ENCODE measurements around the gene ADAMTSL1.

ADAMTSL1 gene

GRCh38 chr9:18923167-18923566, 449.2 kb downstream of the ADAMTSL1 start:
- Histone ChIP-seq H3K9ac (ENCODE audit: low read length) (no peak overlapping the region), H3K79me2 (ENCODE audit: low read length) (no peaks in the 10 kb centered on the region)
- TF ChIP-seq EZH2phosphoT487 (IDR thresholded peaks at IDR 0.05; ENCODE audit: low read depth): no peak
- TF ChIP-seq CTCF (IDR thresholded peaks at IDR 0.05; ENCODE audit: low read depth, low read length): no peak

GRCh38 chr9:18923671-18924430, 449.9 kb downstream of the ADAMTSL1 start:
- H3K9ac ChIP-seq (ENCODE audit: low read length): no peak overlapping the region
- no peaks in the 10 kb centered on the region for H3K36me3 ChIP-seq (replicated peaks; ENCODE audit: low read depth, low read length)
- H4K20me1 ChIP-seq (ENCODE audit: insufficient read depth, low read length): no peaks in the 10 kb centered on the region
- no peaks in the 10 kb centered on the region for H3K4me1 ChIP-seq (ENCODE audit: low read length)
- TF ChIP-seq EZH2phosphoT487 (IDR thresholded peaks at IDR 0.05; ENCODE audit: low read depth): no peak
- no peaks in the 10 kb centered on the region for H3K79me2 ChIP-seq (ENCODE audit: low read length)
- H3K4me3 ChIP-seq (ENCODE audit: low read length): no peak overlapping the region
- no peak overlapping the region for H3K4me2 ChIP-seq (ENCODE audit: low read length)
- no peaks in the 10 kb centered on the region for H3K27me3 ChIP-seq (ENCODE audit: low read depth, low read length)
- no peaks in the 10 kb centered on the region for H3K9me3 ChIP-seq (ENCODE audit: insufficient read depth, low read length)
- H2AFZ ChIP-seq (ENCODE audit: low read depth, low read length): no peak overlapping the region
- H3K27ac ChIP-seq (ENCODE audit: low read length): no peak overlapping the region

More at GRCh38 chr9:18923167-18923566, 449.2 kb downstream of the ADAMTSL1 start:
- Histone ChIP-seq H3K9me3 (ENCODE audit: insufficient read depth, low read length) (no peaks in the 10 kb centered on the region), H3K36me3 (replicated peaks; ENCODE audit: low read depth, low read length) (no peaks in the 10 kb centered on the region), H3K4me1 (ENCODE audit: low read length) (no peaks in the 10 kb centered on the region), H3K27me3 (ENCODE audit: low read depth, low read length) (no peaks in the 10 kb centered on the region), H4K20me1 (ENCODE audit: insufficient read depth, low read length) (no peaks in the 10 kb centered on the region), H2AFZ (ENCODE audit: low read depth, low read length) (no peak overlapping the region), H3K27ac (ENCODE audit: low read length) (no peak overlapping the region), H3K4me3 (ENCODE audit: low read length) (no peak overlapping the region), H3K4me2 (ENCODE audit: low read length) (no peak overlapping the region)

DNA sequence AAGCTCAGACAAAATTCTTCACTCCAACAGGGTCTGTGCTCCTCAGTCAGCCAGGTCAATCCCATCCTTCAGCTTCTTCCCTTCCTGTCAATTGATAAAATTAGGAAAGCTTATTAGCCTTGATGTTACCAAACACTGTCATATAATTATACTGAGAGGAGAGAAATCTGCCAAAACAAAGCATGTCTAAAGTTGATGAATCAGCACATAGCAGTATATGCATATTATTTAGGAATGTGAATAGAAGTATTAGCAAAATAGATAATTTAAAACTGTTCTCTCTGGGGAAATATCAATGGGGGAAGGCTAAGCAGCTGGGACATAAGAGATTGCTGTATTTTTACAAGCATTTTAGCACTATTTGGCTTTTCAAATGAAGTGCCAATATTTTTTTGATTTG, 451.9 kb downstream of the ADAMTSL1 start:
- Histone ChIP-seq H2AFZ (ENCODE audit: low read depth, low read length) (no peak overlapping the region), H3K36me3 (replicated peaks; ENCODE audit: low read depth, low read length) (no peaks in the 10 kb centered on the region), H3K79me2 (ENCODE audit: low read length) (no peaks in the 10 kb centered on the region), H3K9me3 (ENCODE audit: insufficient read depth, low read length) (no peaks in the 10 kb centered on the region), H3K9ac (ENCODE audit: low read length) (no peak overlapping the region), H3K27ac (ENCODE audit: low read length) (no peak overlapping the region), H3K4me3 (ENCODE audit: low read length) (no peak overlapping the region), H3K27me3 (ENCODE audit: low read depth, low read length) (no peaks in the 10 kb centered on the region), H3K4me1 (ENCODE audit: low read length) (no peaks in the 10 kb centered on the region), H3K4me2 (ENCODE audit: low read length) (no peak overlapping the region), H4K20me1 (ENCODE audit: insufficient read depth, low read length) (no peaks in the 10 kb centered on the region)
- TF ChIP-seq CTCF (IDR thresholded peaks at IDR 0.05; ENCODE audit: low read depth, low read length) (no peak), EZH2phosphoT487 (IDR thresholded peaks at IDR 0.05; ENCODE audit: low read depth) (no peak)

DNA sequence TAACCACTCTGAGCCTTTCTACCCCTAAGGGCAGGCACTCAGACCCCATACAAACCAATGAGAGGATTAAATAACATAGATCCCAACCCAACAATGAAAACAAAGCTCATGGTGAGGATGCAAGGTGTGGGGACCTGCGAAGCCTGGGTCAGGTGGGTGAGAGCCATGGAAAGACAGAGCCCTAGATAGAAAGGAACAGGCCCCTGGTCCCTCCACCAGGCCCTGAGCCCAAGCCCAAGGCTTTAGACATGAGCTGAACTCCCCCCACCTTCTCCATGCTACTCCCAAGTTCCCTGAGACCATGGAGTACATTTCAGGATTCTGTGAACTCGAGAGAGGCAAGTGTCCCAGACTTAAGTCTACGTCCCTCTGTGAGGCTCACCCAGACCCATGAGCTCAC, 452.6 kb downstream of the ADAMTSL1 start:
- Histone ChIP-seq H3K4me1 (ENCODE audit: low read length) (no peaks in the 10 kb centered on the region), H4K20me1 (ENCODE audit: insufficient read depth, low read length) (no peaks in the 10 kb centered on the region)

More for the DNA sequence above, 452.6 kb downstream of the ADAMTSL1 start:
- H3K27me3 ChIP-seq (ENCODE audit: low read depth, low read length): no peaks in the 10 kb centered on the region
- no peak overlapping the region for H3K4me3 ChIP-seq (ENCODE audit: low read length)
- no peak overlapping the region for H3K27ac ChIP-seq (ENCODE audit: low read length)
- no peaks in the 10 kb centered on the region for H3K36me3 ChIP-seq (replicated peaks; ENCODE audit: low read depth, low read length)
- no peaks in the 10 kb centered on the region for H3K79me2 ChIP-seq (ENCODE audit: low read length)
- TF ChIP-seq CTCF (IDR thresholded peaks at IDR 0.05; ENCODE audit: low read depth, low read length) (no peak), EZH2phosphoT487 (IDR thresholded peaks at IDR 0.05; ENCODE audit: low read depth) (no peak)
- no peak overlapping the region for H3K4me2 ChIP-seq (ENCODE audit: low read length)
- H3K9me3 ChIP-seq (ENCODE audit: insufficient read depth, low read length): no peaks in the 10 kb centered on the region
- H3K9ac ChIP-seq (ENCODE audit: low read length): no peak overlapping the region
- H2AFZ ChIP-seq (ENCODE audit: low read depth, low read length): no peak overlapping the region

All from OCI-LY3 (cell line).